HG02981 (cell line): ENCODE data around the gene POU5F1.
"Not testable (repeated sequence)": the region's sequence is repeated elsewhere in the genome, so short reads cannot be mapped to it uniquely, and the experiment has no call there.

Experiments used
- ATAC-seq: cut with Tn5 transposase; IDR thresholded peaks from one replicate; pipeline ENCODE4 v1.9.1; 2021; ENCODE audit warnings: mild to moderate bottlenecking, moderate library complexity; ENCODE audit not compliant: unreplicated experiment

Gene POU5F1

GRCh38 chr6:31170600-31170881 lies at the start of gene POU5F1:
TSS of gene POU5F1 (minus strand) at chr6:31170682. CDS start at chr6:31170620, 62 bp downstream.
- ATAC-seq, result no peak

GRCh38 chr6:31216208-31216898 lies 45.9 kb upstream of the POU5F1 start:
- no peak for ATAC-seq

- ATAC-seq, result not testable (repeated sequence)
These were observed 44.7 kb upstream of the POU5F1 start for GRCh38 chr6:31215216-31215615.

GRCh38 chr6:31214516-31214915 lies 44.0 kb upstream of the POU5F1 start:
- ATAC-seq, result no peak

- no peak for ATAC-seq
These were observed 40.5 kb upstream of the POU5F1 start for GRCh38 chr6:31210741-31211532.

GRCh38 chr6:31210123-31210522 lies 39.6 kb upstream of the POU5F1 start:
- no peak for ATAC-seq

- ATAC-seq, result no peak
These were observed 38.7 kb upstream of the POU5F1 start for GRCh38 chr6:31209137-31209536.

GRCh38 chr6:31208506-31208905 lies 38.0 kb upstream of the POU5F1 start:
- no peak for ATAC-seq

- no peak for ATAC-seq
These were observed 35.2 kb upstream of the POU5F1 start for GRCh38 chr6:31205638-31206037.

GRCh38 chr6:31204751-31205145 lies 34.3 kb upstream of the POU5F1 start:
- ATAC-seq, result no peak

- peak; percentile 56 for ATAC-seq
These were observed 33.0 kb upstream of the POU5F1 start for GRCh38 chr6:31203345-31203979.

GRCh38 chr6:31202259-31203166 lies 32.0 kb upstream of the POU5F1 start:
- no peak for ATAC-seq

- ATAC-seq, result not testable (repeated sequence)
These were observed 28.6 kb upstream of the POU5F1 start for GRCh38 chr6:31199105-31199452.

- peak; percentile 69 for ATAC-seq
These were observed 27.2 kb upstream of the POU5F1 start for GRCh38 chr6:31197559-31198305.

GRCh38 chr6:31196251-31197022 lies 26.0 kb upstream of the POU5F1 start:
- ATAC-seq, result not testable (repeated sequence)

- ATAC-seq, result not testable (repeated sequence)
These were observed 25.0 kb upstream of the POU5F1 start for GRCh38 chr6:31195308-31195979.

GRCh38 chr6:31194061-31194834 lies 23.8 kb upstream of the POU5F1 start:
- no peak for ATAC-seq

GRCh38 chr6:31193206-31193605 lies 22.7 kb upstream of the POU5F1 start:
- no peak for ATAC-seq
